ENCODE results near the gene CEP89.
"Not testable (repeated sequence)": the region's sequence is repeated elsewhere in the genome, so short reads cannot be mapped to it uniquely, and the experiment has no call there.

The CEP89 gene

DNA sequence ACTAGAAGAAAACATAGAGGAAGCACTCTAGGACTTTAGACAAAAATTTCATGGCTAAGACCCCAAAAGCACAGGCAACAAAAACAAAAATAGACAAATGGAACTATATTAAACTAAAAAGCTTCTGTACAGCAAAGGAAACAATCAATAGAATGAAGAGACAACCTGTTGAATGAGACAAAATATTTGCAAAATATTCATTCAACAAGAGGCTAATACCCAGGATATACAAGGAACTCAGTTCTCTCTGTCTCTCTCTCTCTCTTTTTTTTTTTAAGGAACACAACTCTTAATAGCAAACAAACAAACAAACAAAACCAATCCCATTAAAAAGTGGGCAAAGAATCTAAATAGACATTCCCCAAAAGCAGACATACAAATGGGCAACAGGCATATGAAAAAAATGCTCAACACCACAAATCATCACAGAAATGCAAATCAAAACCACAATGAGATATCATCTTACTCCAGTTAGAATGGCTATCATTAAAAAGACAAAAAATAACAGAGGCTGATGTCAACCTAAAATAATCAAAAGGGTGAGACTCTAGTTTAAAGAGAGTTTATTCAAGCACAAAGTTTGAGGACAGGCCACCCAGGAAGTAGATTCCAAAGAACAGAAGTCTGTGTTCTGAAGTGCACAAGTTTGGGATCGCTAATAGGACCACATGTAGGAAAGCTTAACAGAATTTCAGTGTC lies 75.1 kb downstream of the CEP89 start:
- no peak for DNase-seq (ENCODE audit: low read depth in 4 of 4, low spot score in 1 of 4)

DNA sequence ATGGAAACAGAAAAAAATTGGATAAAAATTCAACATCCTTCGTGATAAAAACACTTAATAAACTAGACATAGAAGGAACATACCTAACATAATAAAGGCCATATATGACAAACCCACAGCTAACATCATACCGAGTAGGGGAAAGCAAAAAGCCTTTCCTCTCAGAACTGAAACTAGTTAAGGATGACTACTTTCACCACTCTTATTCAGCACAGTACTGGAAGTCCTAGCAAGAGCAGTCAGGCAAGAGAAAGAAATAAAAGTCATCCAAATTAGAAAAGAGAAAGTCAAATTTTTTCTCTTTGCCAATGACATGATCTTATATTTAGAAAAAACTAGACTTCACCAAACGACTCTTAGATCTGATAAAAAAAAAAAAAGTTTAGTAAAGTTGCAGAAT lies 76.4 kb downstream of the CEP89 start:
- DNase-seq (ENCODE audit: low read depth in 4 of 4, low spot score in 1 of 4): no peak

DNA sequence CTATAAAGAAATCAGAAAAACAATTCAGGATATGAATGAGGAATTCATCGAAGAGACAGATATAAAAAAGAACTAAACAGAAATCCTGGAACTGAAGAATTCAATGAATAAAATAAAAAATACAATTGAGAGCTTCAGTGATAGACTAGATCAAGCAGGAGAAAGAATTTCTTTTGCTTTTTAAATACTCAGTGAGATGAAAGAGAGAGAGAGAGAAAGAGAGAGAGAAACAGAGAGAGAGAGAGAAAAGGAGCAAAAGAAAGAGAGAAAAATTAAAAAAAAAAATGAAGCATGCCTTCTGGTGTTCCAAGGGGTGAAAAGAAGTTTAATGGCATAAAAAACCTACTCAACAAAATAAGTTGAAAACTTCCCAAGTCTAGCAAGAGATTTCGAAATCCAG lies 80.1 kb downstream of the CEP89 start:
- no peak for DNase-seq (ENCODE audit: low read depth in 4 of 4, low spot score in 1 of 4)

DNA sequence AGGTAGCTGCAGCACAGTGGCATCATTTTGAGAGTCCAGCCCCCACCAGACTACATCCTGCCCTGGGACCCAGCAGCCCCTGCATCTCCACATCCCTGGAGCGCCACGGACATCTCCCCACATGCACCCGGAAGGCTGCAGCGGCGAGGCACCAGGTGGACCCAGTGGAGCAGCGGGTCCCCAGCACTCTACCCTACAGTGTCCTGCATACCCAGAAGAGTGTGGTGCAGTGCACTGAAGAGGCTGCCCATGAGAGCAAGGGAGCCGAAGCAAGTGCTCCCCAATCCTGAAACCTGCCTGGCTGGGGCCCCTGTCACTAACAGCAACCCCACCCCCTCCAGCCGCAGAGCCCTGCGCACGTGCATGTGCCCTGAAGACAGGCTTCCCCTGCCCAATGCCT lies 80.9 kb downstream of the CEP89 start:
- no peak for DNase-seq (ENCODE audit: low read depth in 4 of 4, low spot score in 1 of 4)

DNA sequence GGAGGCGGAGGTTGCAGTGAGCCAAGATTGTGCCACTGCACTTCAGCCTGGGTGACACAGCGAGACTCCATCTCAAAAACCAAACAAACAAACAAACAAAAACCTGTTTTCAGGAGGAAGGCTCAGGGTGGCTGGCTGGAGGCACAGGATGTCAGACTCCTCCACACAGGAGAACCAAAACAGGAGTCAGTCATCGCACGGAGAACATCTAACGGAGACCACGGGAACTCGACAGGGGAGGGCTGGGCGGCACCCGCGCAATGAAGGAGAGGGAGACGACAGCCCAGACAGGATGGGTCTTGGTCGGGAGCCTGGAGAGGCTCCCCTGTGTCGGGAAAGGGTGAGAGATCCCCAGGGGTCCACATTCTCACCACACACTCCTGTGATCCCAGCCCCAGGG lies 81.4 kb downstream of the CEP89 start:
- no peak for DNase-seq (ENCODE audit: low read depth in 4 of 4, low spot score in 1 of 4)

DNA sequence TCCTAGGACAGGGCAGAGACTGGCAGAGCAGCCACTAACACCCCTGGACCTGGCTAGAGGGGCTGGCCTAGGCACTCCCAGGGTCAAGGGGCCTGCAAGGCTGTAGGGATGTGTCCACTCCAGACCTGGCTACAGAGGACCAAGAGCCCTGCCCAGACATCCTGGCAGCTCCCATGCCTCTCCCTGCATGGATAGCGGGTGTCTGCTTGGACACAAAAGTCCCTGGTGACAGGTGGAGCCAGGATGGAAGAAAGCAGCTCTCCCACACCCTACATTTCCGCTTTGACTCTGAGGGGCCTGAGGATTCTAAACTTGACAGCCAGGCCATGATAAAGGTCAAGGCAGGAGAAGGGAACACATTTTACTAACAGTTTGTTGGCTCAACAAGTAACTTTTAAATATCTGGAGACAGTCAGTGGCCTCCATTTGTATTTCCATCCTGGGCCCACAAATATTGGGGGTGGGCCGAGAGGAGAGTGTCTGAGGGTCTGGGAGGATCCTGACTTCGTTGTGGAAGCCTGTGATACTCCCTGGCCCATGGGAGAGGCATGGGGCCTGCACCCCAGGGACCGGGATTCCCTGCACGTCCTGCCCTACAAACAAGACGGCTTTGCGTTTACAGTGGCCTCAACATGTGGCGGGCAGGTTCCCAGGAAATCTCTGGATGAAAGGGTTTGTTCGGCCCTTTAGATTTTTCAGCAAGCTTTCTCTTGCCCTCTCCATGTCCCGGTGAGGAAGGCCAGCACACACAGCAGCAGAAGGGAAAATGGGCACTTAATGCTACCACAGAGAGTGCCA lies 82.4 kb downstream of the CEP89 start:
- DNase-seq (ENCODE audit: low read depth in 4 of 4, low spot score in 1 of 4): no peak

DNA sequence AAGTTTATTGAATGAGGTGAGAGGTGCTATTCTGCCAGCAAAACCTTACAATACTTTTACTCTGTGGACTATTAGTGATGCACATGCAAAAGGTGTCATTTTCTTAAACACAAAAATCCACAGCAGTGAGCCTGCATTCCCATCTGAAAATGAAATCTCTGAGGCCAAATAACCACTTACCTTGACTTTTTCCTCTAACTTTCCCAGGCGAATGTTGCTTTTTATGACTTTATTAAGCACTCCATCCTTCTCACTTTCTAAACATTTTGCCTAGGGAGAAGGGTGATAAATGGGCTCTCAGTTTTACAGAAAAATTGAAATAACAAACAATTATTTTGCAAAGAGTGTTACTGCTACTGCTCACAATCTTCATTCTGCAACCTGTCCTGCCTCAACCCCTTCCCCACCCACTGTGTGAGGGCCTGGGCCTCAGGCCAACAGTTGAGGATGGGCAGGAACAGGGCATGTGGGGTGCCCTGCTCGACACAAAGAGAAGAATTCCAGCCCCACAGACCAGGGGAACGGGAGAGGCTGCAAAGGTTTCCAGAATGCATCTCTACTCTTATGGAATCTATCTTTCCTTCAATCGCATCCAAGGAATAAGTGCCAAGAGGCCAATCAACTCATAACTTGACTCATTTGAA lies 84.1 kb downstream of the CEP89 start:
- no peak for DNase-seq (ENCODE audit: low read depth in 4 of 4, low spot score in 1 of 4)

DNA sequence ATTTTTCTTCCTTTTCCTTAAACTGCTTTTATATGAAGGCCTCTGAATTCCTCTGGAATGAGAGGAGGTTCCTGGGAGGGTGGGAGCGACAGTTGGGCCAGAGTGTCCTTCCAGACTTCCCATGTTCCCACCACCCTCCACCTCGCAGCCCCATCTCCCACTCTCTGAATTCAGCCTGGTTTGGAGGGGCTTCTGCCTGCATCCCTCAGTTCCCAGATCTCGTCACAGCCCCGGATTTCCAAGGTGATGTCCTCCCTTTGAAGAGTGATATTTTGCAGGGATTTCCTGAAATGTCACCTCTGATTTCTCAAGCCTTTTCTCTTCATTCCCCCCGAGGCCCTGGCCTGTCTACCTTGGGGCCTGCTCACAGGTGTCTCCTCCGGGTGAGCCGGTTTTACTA lies 85.5 kb downstream of the CEP89 start:
- DNase-seq (ENCODE audit: low read depth in 4 of 4, low spot score in 1 of 4): no peak

DNA sequence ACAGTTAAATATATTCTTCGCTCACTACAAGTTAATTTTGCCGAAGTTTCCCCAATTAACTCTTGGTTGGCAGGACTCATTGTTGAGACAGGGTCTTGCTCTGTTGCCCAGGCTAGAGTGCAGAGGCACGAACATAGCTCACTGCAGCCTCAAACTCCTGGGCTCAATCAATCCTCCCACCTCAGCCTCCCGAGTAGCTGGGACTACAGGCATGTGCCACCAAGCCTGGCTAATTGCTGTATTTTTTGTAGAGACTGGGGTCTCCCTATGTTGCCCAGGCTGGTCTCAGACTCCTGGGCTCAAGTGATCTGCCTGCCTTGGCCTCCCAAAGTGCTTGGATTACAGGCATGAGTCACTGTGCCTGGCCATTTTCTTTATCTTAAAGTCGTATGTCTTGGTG lies 86.5 kb downstream of the CEP89 start:
- DNase-seq (ENCODE audit: low read depth in 4 of 4, low spot score in 1 of 4): not testable (repeated sequence)

DNA sequence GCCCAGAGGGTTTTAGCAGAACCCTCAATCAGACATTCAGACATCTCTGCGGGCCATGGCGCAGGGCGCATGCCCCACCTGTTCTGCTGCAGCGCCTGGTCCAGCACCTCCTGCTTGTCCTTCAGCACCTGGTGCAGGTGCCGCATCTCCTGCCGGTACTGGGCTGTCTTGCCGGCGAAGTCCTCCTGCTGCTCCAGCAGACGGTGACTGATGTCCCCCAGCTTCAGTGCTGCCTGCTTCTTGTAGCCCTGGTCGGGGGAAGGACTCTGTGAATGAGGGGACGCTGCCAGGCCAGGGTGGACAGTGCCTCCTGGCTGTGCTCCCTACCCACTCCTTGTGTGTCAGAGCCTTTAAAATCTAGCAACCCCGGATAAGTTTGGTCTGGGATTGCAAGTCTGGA lies 90.0 kb downstream of the CEP89 start:
- DNase-seq (ENCODE audit: low read depth in 4 of 4, low spot score in 1 of 4): no peak

DNA sequence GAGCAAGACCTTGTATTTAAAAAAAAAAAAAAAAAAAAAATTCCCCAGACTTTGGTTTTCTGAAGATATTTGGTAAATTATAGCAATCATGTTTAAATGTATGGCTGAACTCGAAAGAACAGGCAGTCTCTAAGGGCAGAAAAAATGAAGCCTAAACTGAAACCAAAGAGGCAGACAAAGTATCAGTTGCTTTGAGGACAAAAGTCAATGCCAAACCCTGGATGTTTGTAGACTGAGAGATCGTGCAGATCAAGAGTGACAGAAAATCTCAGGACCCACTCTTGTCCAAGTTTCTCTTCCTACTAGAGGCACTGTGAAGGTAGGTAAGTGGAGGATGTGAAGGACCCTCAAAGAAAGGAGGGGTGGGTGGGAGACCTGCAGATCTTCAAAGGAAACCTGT lies 91.1 kb downstream of the CEP89 start:
- DNase-seq (ENCODE audit: low read depth in 4 of 4, low spot score in 1 of 4): no peak

DNA sequence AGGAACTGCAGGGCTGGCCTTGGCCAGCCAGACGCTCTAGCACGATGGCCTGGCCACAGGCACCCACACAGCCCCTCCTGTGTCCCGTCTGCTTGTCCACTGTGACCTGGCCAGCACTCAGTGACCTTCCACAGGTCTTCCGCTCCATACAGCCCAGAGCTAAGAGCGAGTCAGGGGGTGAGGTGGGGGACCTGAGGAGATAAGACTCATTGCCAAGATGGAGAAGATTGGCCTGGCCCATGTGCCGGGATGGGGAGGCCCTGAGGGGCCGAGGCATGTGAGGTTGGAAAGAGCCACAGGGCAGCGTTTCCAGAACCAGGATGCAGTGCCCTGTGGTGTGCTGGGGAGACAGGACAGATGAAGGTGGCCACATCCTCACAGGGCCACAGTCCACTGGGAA lies 92.0 kb downstream of the CEP89 start:
- no peak for DNase-seq (ENCODE audit: low read depth in 4 of 4, low spot score in 1 of 4)

DNA sequence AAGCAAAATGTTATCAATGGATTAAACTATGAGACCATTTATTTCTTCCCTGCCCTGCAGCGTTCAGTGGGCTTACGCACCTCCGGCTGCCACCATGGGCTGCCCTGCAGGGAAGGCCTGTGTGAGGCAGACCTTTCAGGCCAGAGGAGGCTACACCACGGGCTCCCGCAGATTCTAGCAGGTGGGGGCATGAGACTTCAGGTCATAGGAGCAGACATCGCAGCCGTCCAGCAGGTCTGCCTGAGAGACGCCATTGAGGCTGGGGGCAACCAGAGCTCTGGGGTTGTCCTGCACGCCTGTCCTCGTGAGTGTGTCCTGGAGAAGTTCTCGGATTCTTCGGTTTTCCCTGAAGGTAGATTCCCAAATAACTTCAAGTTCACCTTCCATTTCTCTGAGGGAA lies 92.8 kb downstream of the CEP89 start:
- no peak for DNase-seq (ENCODE audit: low read depth in 4 of 4, low spot score in 1 of 4)

DNA sequence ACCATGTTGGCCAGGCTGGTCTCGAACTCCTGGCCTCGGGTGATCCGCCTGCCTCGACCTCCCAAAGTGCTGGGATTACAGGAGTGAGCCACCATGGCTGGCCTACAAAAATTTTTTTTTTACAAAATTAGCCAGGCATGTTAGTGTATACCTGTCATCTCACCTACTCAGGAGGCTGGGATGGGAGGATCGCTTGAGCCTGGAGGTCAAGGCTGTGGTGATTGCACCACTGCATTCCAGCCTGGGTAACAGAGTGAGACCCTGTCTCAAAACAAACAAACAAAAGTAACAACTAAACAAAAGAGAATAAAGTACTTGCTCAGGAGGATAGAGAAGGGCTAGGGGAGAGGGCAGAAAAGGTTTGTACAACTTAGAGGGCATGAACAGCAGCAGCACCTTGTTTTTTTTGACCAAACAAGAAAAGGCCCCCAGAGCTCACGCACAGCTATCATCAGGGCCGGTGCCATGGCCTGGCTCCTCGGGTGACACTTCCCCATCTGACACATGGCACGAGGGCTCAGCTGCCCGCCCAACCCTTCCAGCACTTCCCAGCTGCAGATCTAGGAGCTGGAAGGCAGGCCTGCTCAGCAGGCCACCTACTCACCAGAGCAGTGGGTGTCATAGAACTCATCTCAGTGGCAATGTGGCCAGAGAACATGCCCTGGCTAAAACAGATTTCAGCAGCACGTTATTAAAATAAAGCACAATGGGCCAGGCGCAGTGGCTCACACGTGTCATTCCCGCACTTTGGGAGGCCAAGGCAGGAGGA lies 93.6 kb downstream of the CEP89 start:
- no peak for DNase-seq (ENCODE audit: low read depth in 4 of 4, low spot score in 1 of 4)

DNA sequence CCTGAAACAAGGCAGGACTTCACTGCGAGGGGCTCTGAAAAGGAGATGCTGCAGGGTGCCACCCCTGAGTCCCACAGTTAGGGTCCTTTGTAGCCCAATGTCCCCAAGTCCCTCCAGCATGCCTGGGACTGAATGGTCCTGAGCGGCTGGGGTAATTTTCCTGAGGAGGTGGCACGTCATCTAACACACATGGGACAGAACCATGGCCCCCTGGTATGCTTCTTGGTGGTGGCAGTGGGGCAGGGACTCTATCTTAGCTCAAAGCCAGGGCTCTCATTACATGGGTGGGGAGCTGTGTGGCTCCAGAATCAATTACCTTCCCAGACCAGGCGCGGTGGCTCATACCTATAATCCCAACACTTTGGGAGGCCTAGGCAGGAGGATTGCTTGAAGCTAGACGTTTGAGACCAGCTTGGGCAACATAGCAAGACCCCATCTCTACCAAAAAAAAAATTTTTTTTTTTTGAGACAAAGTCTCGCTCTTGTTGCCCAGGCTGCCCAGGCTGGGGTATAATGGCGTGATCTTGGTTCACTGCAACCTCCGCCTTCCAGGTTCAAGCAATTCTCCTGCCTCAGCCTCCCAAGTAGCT lies 94.3 kb downstream of the CEP89 start:
- DNase-seq (ENCODE audit: low read depth in 4 of 4, low spot score in 1 of 4): no peak

DNA sequence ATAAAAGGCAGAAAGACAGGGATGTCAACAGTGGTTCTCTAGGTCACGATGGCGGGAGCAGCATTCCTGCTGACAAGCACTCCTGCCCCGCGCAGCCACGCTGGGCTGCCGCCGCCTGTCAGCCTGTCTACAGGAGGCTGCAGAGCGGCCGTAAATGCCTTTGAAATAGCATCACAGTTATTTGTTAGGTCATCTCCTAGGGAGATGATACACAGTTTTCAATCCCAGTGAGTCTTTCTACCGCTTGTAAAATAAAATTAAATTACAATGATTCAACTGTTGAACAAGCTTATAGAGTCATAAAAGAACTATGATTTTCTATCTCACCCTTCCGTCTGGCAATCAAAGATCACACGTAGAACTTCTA lies 94.9 kb downstream of the CEP89 start:
- DNase-seq (ENCODE audit: low read depth in 4 of 4, low spot score in 1 of 4): no peak

DNA sequence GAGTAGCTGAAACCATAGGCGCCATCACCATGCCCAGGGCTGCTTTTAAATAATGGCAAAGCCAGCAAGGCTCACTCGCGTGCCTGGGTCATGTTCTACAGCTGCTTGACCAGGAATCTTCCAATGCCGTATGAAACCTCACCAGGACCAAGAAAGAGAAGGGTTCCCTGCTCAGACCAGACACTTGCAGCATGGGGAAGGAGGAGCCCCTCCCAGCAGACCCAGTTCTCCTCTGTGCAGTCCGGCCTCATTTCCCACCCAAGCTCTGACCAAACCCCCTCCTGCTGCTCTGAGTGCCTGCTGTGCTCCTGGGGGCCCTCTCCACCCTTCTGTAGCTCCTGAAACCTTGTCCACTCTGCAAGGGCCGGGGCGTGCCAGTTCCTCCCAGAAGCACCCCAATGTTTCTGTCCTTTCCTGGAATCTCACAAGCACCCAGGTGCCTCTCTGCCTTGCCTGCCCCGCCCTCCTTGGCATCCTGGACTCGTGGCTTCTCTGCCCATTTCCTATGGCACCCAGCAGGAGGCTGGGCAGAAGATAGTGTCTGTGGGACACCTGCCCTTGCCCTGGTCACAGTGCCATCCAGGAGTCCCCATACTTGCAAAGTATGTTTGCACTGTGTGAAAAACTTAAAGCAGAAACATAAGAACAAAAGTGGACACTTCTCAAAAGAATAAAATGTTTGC lies 95.4 kb downstream of the CEP89 start:
- DNase-seq (ENCODE audit: low read depth in 4 of 4, low spot score in 1 of 4): no peak

DNA sequence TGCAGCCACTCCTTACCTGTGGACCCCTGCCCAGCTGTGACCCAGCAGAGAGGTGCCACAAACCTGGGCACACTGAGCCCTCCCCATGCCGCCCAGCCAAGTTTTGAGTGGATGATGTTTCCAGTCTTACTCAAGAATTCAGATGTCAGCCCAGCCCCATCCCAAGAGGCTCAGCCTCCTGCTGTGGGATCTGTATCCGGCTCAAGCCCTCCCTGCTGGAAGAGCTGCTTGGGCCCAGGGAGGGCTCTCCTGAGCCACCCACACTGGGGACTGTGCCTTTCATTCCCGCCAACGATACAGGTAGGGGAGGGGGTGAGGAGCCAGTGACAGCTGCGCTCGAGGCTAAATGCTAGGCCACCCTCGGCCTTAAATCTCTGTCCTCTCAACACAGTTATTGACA lies 96.3 kb downstream of the CEP89 start:
- DNase-seq (ENCODE audit: low read depth in 4 of 4, low spot score in 1 of 4): no peak

DNA sequence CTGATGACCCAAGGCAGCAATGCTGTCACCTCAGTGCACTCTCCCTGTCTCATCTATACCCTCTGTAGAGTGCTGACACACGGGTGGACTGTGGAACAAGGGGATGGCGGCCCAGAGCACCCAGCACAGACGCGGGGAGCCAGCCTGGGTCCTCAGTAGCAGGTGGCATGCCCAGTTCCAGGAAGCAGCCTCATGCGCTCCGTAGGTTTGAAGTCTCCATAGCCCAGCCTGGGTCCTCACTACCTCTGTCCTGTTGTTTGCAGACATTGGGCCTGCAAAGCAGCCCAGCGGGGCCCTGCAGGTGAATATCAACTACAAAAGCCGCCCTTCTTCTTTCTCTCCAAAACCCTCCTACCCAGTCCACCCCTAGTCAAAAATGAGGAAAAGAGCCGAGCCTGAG lies 97.2 kb downstream of the CEP89 start:
- DNase-seq (ENCODE audit: low read depth in 4 of 4, low spot score in 1 of 4): no peak

DNA sequence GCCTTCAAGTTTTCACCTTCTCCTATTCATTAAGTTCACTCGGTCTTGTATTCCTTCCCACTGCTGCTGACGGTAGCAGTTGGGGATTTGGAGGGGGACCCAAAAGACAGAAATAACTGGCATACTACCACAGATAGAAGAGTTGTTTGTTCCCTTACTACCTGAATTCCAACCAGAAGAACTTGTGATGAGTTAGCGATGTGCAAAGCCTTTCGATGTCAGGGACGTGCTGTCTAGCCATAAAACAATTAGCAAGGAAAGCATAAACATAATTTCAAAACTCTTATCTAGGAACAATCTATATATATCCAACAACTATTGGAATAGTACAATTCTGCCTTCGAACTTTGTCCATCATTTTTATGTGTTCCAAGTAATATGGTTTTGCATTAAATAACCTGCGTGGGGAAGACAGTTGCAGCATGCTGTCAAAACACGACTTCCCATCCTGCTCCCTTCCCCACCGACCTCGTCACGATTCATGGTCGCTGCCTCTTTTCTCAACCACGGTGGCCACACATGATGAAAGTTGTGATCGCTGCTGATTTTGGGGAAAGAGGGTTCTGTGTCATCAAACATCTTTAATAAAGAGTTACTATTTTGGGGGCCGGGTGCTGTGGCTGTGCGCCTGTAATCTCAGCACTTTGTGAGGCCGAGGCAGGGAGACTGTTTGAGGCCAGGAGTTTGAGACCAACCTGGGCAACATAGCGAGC lies 98.4 kb downstream of the CEP89 start:
- peak in 1 of 4 experiments; percentile 5 for DNase-seq (ENCODE audit: low read depth in 4 of 4, low spot score in 1 of 4)
